ENCODE data around the gene RPL35A. TPM values are rescaled to one million over a fixed set of nuclear protein-coding genes. Genes with fewer than 3 reads are reported as not detected.

RPL35A gene
- total RNA-seq, 1 experiment from 2014 or later: 1,563 TPM

DNA sequence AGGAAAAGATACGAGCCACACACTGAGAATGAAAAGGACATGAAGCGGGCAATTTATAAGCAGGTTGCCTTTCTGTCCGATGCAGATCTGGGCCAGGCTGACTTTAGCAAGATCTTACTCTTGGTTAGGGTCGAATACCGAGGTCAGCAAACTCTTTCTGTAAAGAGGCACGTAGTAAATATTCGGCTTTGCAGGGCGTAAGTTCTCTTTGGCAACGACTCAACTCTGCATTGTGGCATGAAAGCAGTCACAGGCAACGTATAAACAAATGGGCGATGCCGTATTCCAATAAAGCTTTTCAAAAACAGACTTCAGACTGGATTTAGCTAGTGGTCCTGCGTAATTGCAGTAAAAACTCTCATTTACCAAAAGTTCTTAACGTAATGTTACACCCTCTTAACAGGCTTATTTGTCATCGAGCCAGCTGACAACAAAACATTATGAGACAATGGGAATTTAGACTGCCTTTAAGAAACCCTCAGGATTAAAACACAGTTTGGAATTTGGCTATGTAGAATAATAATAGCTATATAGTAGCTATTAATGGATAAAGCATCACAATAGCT lies 13.1 kb upstream of the RPL35A start:
- WGBS (ENCODE audit: extremely low coverage, insufficient read length, low lambda C conversion rate): no CpG with 5 or more reads among the region's 15 CpGs
- Mint-ChIP-seq H3K27me3 (ENCODE audit: low read depth) (no peaks in the 10 kb centered on the region), H3K9me3 (no peaks in the 10 kb centered on the region), H3K36me3 (ENCODE audit: insufficient read depth in 1 of 3, low read depth in 3 of 3) (peaks cover 0 to 4% (median 0%) of the 10 kb centered on the region in 3 experiments; a peak in 1 of 7 replicates), H3K4me1 (peaks cover 6 to 8% of the 10 kb centered on the region in 2 experiments), H3K27ac (peak overlapping the region in 2 of 3 experiments; percentile 21 to 81; a peak in 2 of 7 replicates), H3K4me3 (no peak overlapping the region)
- Histone ChIP-seq H2BK5ac (ENCODE audit: insufficient read length, low read length) (no peak overlapping the region), H3K79me1 (ENCODE audit: insufficient read depth, low read depth, low read length, poor library complexity, severe bottlenecking) (no peaks in the 10 kb centered on the region), H4K91ac (ENCODE audit: insufficient read length, low read depth, low read length) (no peak overlapping the region), H3T11ph (ENCODE audit: low read length) (no peak overlapping the region), H2BK12ac (ENCODE audit: insufficient read length, low read depth, low read length) (no peak overlapping the region), H3K9ac (ENCODE audit: extremely low read depth, insufficient read length, low read length) (no peak overlapping the region), H3K23me2 (ENCODE audit: insufficient read length, low read depth, low read length, poor library complexity, severe bottlenecking) (no peaks in the 10 kb centered on the region), H3K4me2 (ENCODE audit: insufficient read depth, insufficient read length, low read length) (no peak overlapping the region), H3K27me3 (ENCODE audit: insufficient read depth, low read length) (no peaks in the 10 kb centered on the region), H3K79me2 (ENCODE audit: insufficient read depth, low read length) (no peaks in the 10 kb centered on the region), H3K56ac (ENCODE audit: insufficient read length, low read depth, low read length) (no peak overlapping the region), H2AFZ (ENCODE audit: low read length) (no peak overlapping the region), H4K20me1 (ENCODE audit: control insufficient read depth, insufficient read depth, insufficient read length) (no peaks in the 10 kb centered on the region), H2BK20ac (ENCODE audit: low read depth, low read length, poor library complexity, severe bottlenecking) (no peak overlapping the region), H4K5ac (ENCODE audit: insufficient read length, low read depth, low read length) (no peak overlapping the region), H2AK5ac (ENCODE audit: insufficient read length, low read length) (no peak overlapping the region), H3K4me1 (ENCODE audit: insufficient read depth, low read length) (no peaks in the 10 kb centered on the region), H2BK120ac (ENCODE audit: low read depth, low read length, poor library complexity, severe bottlenecking) (no peak overlapping the region), H3K18ac (ENCODE audit: insufficient read length, low read depth, low read length) (no peak overlapping the region), H3K4ac (ENCODE audit: low read depth, low read length) (no peak overlapping the region), H3K27ac (ENCODE audit: insufficient read length, low read depth, low read length) (no peak overlapping the region), H3K14ac (ENCODE audit: insufficient read depth, low read length) (no peak overlapping the region), H3K9me3 (ENCODE audit: control insufficient read depth, low read depth, low read length) (no peaks in the 10 kb centered on the region), H3K23ac (ENCODE audit: insufficient read length, low read depth, low read length) (no peak overlapping the region), H2BK15ac (ENCODE audit: low read depth, low read length) (no peak overlapping the region), H4K8ac (replicated peaks; ENCODE audit: insufficient read length, low read depth, low read length) (no peak overlapping the region)
- no peak for DNase-seq
- TF ChIP-seq, protein P1, sequence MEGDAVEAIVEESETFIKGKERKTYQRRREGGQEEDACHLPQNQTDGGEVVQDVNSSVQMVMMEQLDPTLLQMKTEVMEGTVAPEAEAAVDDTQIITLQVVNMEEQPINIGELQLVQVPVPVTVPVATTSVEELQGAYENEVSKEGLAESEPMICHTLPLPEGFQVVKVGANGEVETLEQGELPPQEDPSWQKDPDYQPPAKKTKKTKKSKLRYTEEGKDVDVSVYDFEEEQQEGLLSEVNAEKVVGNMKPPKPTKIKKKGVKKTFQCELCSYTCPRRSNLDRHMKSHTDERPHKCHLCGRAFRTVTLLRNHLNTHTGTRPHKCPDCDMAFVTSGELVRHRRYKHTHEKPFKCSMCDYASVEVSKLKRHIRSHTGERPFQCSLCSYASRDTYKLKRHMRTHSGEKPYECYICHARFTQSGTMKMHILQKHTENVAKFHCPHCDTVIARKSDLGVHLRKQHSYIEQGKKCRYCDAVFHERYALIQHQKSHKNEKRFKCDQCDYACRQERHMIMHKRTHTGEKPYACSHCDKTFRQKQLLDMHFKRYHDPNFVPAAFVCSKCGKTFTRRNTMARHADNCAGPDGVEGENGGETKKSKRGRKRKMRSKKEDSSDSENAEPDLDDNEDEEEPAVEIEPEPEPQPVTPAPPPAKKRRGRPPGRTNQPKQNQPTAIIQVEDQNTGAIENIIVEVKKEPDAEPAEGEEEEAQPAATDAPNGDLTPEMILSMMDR (conservative IDR thresholded peaks at IDR 0.05): no peak
